ENCODE data around the gene PWP2. TPM values are rescaled to one million over a fixed set of nuclear protein-coding genes. Genes with fewer than 3 reads are reported as not detected.
A peak's percentile ranks its signal among the peaks of the same experiment; 100 is the strongest.

PWP2 gene
- total and polyA plus RNA-seq, 2 donors (not counting 1 experiment from before 2014, with no cell fraction given) = 3.6 to 13.5 TPM

DNA sequence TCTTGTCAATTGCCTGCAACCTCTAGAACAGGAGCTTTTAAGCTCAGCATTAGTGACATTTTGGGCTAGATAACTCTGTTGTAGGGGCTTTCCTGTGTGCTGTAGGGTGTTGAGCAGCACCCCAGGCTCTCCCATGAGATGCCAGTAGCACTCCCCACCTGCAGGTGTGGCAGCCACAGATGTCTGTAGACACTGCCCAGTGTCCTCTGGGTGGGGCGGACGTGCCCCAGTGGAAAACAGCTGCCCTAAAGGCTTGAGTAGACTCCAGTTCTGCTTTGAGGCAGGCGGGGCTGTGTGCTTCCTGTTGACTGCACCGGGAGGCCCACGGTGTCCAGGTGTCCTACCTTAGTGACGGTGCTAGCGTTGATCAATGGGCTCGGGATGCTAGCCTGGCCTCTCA is 16.9 kb upstream of the PWP2 start:
- Mint-ChIP-seq H3K4me1 (peaks cover 55% of the 10 kb centered on the region), H3K27ac (peak overlapping the region; percentile 96), H3K9me3 (ENCODE audit: insufficient read depth) (no peaks in the 10 kb centered on the region), H3K4me3 (peak overlapping the region; percentile 80), H3K27me3 (no peaks in the 10 kb centered on the region)
- H3K79me2 ChIP-seq (ENCODE audit: control insufficient read depth, insufficient read depth, low read length) = peaks cover 13% of the 10 kb centered on the region
- DNase-seq = peak; percentile 76
- peak overlapping the region; percentile 42 for H3K9ac ChIP-seq (ENCODE audit: low read length)
- peaks cover 31 to 63% of the 10 kb centered on the region in 2 donors for H3K4me1 ChIP-seq (ENCODE audit: control insufficient read depth in 2 of 2, insufficient read depth in 2 of 2, low read length in 2 of 2)
- peak overlapping the region; percentile 25 for H2AFZ ChIP-seq (ENCODE audit: insufficient read depth, low read depth, low read length, poor library complexity, severe bottlenecking)
- H4K20me1 ChIP-seq (ENCODE audit: control insufficient read depth, insufficient read depth, low read length, poor library complexity, severe bottlenecking) = no peaks in the 10 kb centered on the region
- intact Hi-C loops (cut with micrococcal nuclease) = no loop called here
- WGBS (ENCODE audit: insufficient coverage) = 0% methylated on average over 5 of the region's 8 CpGs
- TF ChIP-seq EZH2 (IDR thresholded peaks at IDR 0.05; ENCODE audit: borderline replicate concordance, insufficient read depth, low read depth, low read length, poor library complexity, severe bottlenecking) = no peak
- ChIA-PET POLR2A (interaction anchor here (0.9 kb wide), 1 partner anchor 249 kb away, joined by 3 read pairs; the partner anchor contains the start of gene CFAP410), CTCF (interaction anchor here (1.1 to 2.1 kb wide), 4 partner anchors 12 to 209 kb away, joined by 3 to 7 read pairs (median 4); no protein-coding TSS in a partner anchor)
- no peaks in the 10 kb centered on the region for H3K27me3 ChIP-seq (replicated peaks in 1 of 4; ENCODE audit: control extremely low read depth in 1 of 4, control insufficient read depth in 3 of 4, insufficient read depth in 4 of 4, low read length in 3 of 4)
- peak overlapping the region in 2 of 5 experiments; percentile 9 to 25 for H3K4me3 ChIP-seq (ENCODE audit: control extremely low read depth in 1 of 5, extremely low read depth in 1 of 5, insufficient read depth in 1 of 5, low read depth in 2 of 5, low read length in 4 of 5)
- peaks cover 2 to 62% of the 10 kb centered on the region in 2 experiments for H3K36me3 ChIP-seq (replicated peaks in 1 of 2; ENCODE audit: control extremely low read depth in 1 of 2, control insufficient read depth in 1 of 2, extremely low read depth in 1 of 2, insufficient read depth in 2 of 2, low read length in 1 of 2)
- peak; percentile 87 for ATAC-seq (ENCODE audit: low read depth)
- H3K27ac ChIP-seq (ENCODE audit: low read length in 2 of 2) = peak overlapping the region; percentile 94 to 96
- no peaks in the 10 kb centered on the region for H3K9me3 ChIP-seq (ENCODE audit: control extremely low read depth in 1 of 3, control insufficient read depth in 2 of 3, insufficient read depth in 1 of 3, low read length in 2 of 3)
- H3K4me2 ChIP-seq (replicated peaks; ENCODE audit: low read depth, low read length, poor library complexity, severe bottlenecking) = peak overlapping the region; percentile 53

DNA sequence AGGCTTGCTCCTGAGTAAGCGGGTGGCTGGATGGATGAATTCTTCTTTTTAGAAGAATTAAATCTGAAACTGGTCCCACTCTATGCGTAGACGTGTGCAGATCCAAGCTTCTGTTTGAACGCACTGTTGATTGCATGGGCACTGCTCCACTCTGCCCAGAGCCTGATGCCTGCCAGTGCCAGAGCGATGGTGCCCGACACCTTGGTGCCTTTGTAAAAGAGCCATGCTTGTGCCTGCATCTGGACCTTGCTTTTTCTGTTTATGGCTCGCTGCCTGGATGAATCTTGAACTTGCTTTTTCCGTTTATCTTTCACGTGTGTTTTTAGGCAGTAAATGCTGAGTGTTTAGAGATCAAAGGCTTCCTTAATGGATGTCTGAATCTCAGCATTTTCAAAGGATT is 15.0 kb upstream of the PWP2 start:
- ATAC-seq (ENCODE audit: low read depth) = no peak
- H3K4me1 Mint-ChIP-seq = peaks cover 49% of the 10 kb centered on the region
- H3K27me3 ChIP-seq (replicated peaks in 1 of 4; ENCODE audit: control extremely low read depth in 1 of 4, control insufficient read depth in 3 of 4, insufficient read depth in 4 of 4, low read length in 3 of 4) = no peaks in the 10 kb centered on the region
- H4K20me1 ChIP-seq (ENCODE audit: control insufficient read depth, insufficient read depth, low read length, poor library complexity, severe bottlenecking) = no peaks in the 10 kb centered on the region
- TF ChIP-seq EZH2 (IDR thresholded peaks at IDR 0.05; ENCODE audit: borderline replicate concordance, insufficient read depth, low read depth, low read length, poor library complexity, severe bottlenecking) = no peak
- TF ChIP-seq, protein P1, sequence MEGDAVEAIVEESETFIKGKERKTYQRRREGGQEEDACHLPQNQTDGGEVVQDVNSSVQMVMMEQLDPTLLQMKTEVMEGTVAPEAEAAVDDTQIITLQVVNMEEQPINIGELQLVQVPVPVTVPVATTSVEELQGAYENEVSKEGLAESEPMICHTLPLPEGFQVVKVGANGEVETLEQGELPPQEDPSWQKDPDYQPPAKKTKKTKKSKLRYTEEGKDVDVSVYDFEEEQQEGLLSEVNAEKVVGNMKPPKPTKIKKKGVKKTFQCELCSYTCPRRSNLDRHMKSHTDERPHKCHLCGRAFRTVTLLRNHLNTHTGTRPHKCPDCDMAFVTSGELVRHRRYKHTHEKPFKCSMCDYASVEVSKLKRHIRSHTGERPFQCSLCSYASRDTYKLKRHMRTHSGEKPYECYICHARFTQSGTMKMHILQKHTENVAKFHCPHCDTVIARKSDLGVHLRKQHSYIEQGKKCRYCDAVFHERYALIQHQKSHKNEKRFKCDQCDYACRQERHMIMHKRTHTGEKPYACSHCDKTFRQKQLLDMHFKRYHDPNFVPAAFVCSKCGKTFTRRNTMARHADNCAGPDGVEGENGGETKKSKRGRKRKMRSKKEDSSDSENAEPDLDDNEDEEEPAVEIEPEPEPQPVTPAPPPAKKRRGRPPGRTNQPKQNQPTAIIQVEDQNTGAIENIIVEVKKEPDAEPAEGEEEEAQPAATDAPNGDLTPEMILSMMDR (IDR thresholded peaks at IDR 0.05) = no peak
- peaks cover 4% of the 10 kb centered on the region for H3K79me2 ChIP-seq (ENCODE audit: control insufficient read depth, insufficient read depth, low read length)
- CTCF ChIA-PET = interaction anchor here (0.7 kb wide), 1 partner anchor 9 kb away, joined by 4 read pairs; no protein-coding TSS in a partner anchor
- no peak overlapping the region for H3K4me3 Mint-ChIP-seq
- H2AFZ ChIP-seq (ENCODE audit: insufficient read depth, low read depth, low read length, poor library complexity, severe bottlenecking) = no peak overlapping the region
- no peaks in the 10 kb centered on the region for H3K9me3 ChIP-seq (ENCODE audit: control extremely low read depth in 1 of 3, control insufficient read depth in 2 of 3, insufficient read depth in 1 of 3, low read length in 2 of 3)
- H3K27ac ChIP-seq (ENCODE audit: low read length in 2 of 2) = peak overlapping the region; percentile 6 to 94
- POLR2A ChIA-PET = no interaction called here
- intact Hi-C loops (cut with micrococcal nuclease) = no loop called here
- no peak overlapping the region for H3K9ac ChIP-seq (ENCODE audit: low read length)
- WGBS (ENCODE audit: insufficient coverage) = 90% methylated on average over 6 of the region's 9 CpGs
- peaks cover 31 to 59% of the 10 kb centered on the region in 2 donors for H3K4me1 ChIP-seq (ENCODE audit: control insufficient read depth in 2 of 2, insufficient read depth in 2 of 2, low read length in 2 of 2)
- H3K4me3 ChIP-seq (ENCODE audit: control extremely low read depth in 1 of 5, extremely low read depth in 1 of 5, insufficient read depth in 1 of 5, low read depth in 2 of 5, low read length in 4 of 5) = no peak overlapping the region
- peaks cover 2 to 48% of the 10 kb centered on the region in 2 experiments for H3K36me3 ChIP-seq (replicated peaks in 1 of 2; ENCODE audit: control extremely low read depth in 1 of 2, control insufficient read depth in 1 of 2, extremely low read depth in 1 of 2, insufficient read depth in 2 of 2, low read length in 1 of 2)
- H3K9me3 Mint-ChIP-seq (ENCODE audit: insufficient read depth) = no peaks in the 10 kb centered on the region
- no peak for DNase-seq
- H3K27ac Mint-ChIP-seq = peak overlapping the region; percentile 63
- H3K4me2 ChIP-seq (replicated peaks; ENCODE audit: low read depth, low read length, poor library complexity, severe bottlenecking) = no peak overlapping the region
- no peaks in the 10 kb centered on the region for H3K27me3 Mint-ChIP-seq

All from B cell (primary cell).